SU-DHL-6 (cell line): ENCODE results near the gene CLHC1.

ENCODE experiments used
- CTCF ChIP-seq: fragments of 200-600 bp; sonication (generic); IDR thresholded peaks from one replicate; pipeline ENCODE4 v1.5.1; 2017; ENCODE audit warnings: antibody characterized with exemption, mild to moderate bottlenecking, low read length, moderate library complexity; ENCODE audit not compliant: insufficient read depth, poor library complexity, severe bottlenecking
- EZH2phosphoT487 ChIP-seq: fragments of 200-600 bp; sonication (generic), shearing (Covaris generic); conservative IDR thresholded peaks from 2 replicates; pipeline ENCODE4 v1.6.1; 2018; ENCODE audit warnings: mild to moderate bottlenecking, antibody characterized with exemption, low read length, moderate library complexity, mixed read lengths

- TF ChIP-seq CTCF (no peak), EZH2phosphoT487 (no peak)
These were observed 81.3 kb downstream of the CLHC1 start for GRCh38 chr2:55150834-55151233.
